Measurements from ENCODE around the gene KLHL29. TPM values are rescaled to one million over a fixed set of nuclear protein-coding genes. Genes with fewer than 3 reads are reported as not detected.

The KLHL29 gene
- total RNA-seq, 5 donors from 2014 or later (not counting 1 experiment from before 2014, with no cell fraction given) = 1.8 to 6.6 (median 2.5) TPM

DNA sequence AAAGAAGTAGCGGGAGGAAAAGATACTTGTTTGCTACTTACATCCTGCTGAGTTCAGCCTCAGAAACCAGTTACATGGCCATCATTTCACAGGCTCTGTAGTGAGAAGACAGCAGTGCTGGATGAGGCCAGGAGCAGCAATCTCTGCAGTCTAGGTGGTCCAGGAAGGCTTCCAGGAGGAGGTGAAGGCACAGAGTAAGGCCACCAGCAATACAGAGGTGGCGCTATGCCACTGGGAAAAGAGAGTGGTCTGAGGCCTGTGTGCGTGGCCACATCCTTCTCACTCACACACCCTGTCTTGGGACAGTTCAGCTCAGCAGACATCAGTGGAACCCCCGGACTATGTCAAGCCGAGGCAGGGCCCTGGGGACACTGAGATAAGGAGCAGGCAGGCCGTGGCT lies 162.7 kb downstream of the KLHL29 start:
- Histone ChIP-seq H3K4me3 (ENCODE audit: control insufficient read depth in 1 of 2, extremely low read depth in 1 of 2, low read length in 1 of 2) (no peak overlapping the region), H3K27ac (ENCODE audit: low read length) (no peak overlapping the region), H3K36me3 (ENCODE audit: control insufficient read depth in 2 of 2, extremely low read depth in 1 of 2, insufficient read depth in 1 of 2, low read length in 1 of 2) (no peaks in the 10 kb centered on the region), H3K9me3 (no peaks in the 10 kb centered on the region), H3K4me1 (ENCODE audit: control insufficient read depth in 1 of 2, extremely low read depth in 1 of 2, insufficient read depth in 2 of 2, low read length in 2 of 2) (no peaks in the 10 kb centered on the region), H3K27me3 (replicated peaks in 1 of 2; ENCODE audit: control insufficient read depth in 2 of 2, extremely low read depth in 1 of 2, insufficient read depth in 2 of 2, low read length in 1 of 2) (peaks cover 0 to 3% of the 10 kb centered on the region in 2 experiments)
- H3K27me3 Mint-ChIP-seq = no peaks in the 10 kb centered on the region
- no peak overlapping the region for H3K4me3 Mint-ChIP-seq
- ChIA-PET CTCF (no interaction called here), POLR2A (no interaction called here)
- no peaks in the 10 kb centered on the region for H3K36me3 Mint-ChIP-seq
- ATAC-seq (replicated peaks in 1 of 4) = no peak
- WGBS (ENCODE audit: insufficient coverage) = 38% methylated on average over 2 of the region's 6 CpGs
- H3K27ac Mint-ChIP-seq = no peak overlapping the region
- no peak for DNase-seq
- peaks cover 0 to 9% (median 4%) of the 10 kb centered on the region in 3 donors for H3K4me1 Mint-ChIP-seq
- no peaks in the 10 kb centered on the region for H3K9me3 Mint-ChIP-seq

DNA sequence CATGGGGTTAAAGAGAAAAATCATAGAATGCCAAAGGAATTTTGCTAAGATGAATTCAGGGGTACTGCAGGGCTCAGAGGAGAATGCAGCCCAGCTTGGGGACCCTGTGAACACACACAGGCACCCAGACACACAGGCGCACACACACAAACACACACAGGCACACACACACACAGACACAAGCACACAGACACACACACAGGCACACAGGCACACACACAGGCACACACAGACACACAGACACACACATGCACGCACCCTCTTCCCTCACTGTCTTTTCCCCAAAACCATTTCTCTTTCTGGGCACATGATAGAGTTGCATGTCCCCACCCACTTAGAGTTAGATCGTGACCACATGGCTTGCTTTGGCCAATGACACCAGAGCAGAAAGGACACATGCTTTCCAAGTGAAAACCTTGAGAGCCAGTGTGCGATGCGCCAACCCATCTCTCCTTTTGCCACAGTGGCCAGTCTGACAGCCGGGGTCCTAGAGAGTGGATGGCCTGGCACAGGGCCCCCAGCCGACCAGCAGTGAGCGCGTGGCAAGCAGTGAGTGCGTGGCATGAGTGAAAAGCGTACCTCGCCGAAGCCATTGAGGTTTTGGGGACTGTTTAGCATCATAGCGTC lies 163.3 kb downstream of the KLHL29 start:
- H3K36me3 ChIP-seq (ENCODE audit: control insufficient read depth in 2 of 2, extremely low read depth in 1 of 2, insufficient read depth in 1 of 2, low read length in 1 of 2) = no peaks in the 10 kb centered on the region
- peaks cover 0 to 9% (median 4%) of the 10 kb centered on the region in 3 donors for H3K4me1 Mint-ChIP-seq
- H3K36me3 Mint-ChIP-seq = no peaks in the 10 kb centered on the region
- H3K9me3 Mint-ChIP-seq = no peaks in the 10 kb centered on the region
- H3K4me3 ChIP-seq (ENCODE audit: control insufficient read depth in 1 of 2, extremely low read depth in 1 of 2, low read length in 1 of 2) = no peak overlapping the region
- H3K4me3 Mint-ChIP-seq = no peak overlapping the region
- no peak overlapping the region for H3K27ac Mint-ChIP-seq
- CTCF ChIA-PET = no interaction called here
- no peaks in the 10 kb centered on the region for H3K4me1 ChIP-seq (ENCODE audit: control insufficient read depth in 1 of 2, extremely low read depth in 1 of 2, insufficient read depth in 2 of 2, low read length in 2 of 2)
- H3K27ac ChIP-seq (ENCODE audit: low read length) = no peak overlapping the region
- H3K9me3 ChIP-seq = no peaks in the 10 kb centered on the region
- H3K27me3 ChIP-seq (replicated peaks in 1 of 2; ENCODE audit: control insufficient read depth in 2 of 2, extremely low read depth in 1 of 2, insufficient read depth in 2 of 2, low read length in 1 of 2) = peaks cover 0 to 3% of the 10 kb centered on the region in 2 experiments
- POLR2A ChIA-PET = no interaction called here
- no peaks in the 10 kb centered on the region for H3K27me3 Mint-ChIP-seq
- ATAC-seq (replicated peaks in 1 of 4) (no peak), DNase-seq (no peak)
- 96% methylated on average over 14 of the region's 14 CpGs for WGBS (ENCODE audit: insufficient coverage)

GRCh38 chr2:23549051-23549450 lies 164.1 kb downstream of the KLHL29 start:
- Mint-ChIP-seq H3K4me3 (no peak overlapping the region), H3K36me3 (no peaks in the 10 kb centered on the region), H3K9me3 (no peaks in the 10 kb centered on the region), H3K4me1 (peaks cover 0 to 9% (median 4%) of the 10 kb centered on the region in 3 donors), H3K27ac (no peak overlapping the region), H3K27me3 (no peaks in the 10 kb centered on the region)
- Histone ChIP-seq H3K4me3 (ENCODE audit: control insufficient read depth in 1 of 2, extremely low read depth in 1 of 2, low read length in 1 of 2) (no peak overlapping the region), H3K36me3 (ENCODE audit: control insufficient read depth in 2 of 2, extremely low read depth in 1 of 2, insufficient read depth in 1 of 2, low read length in 1 of 2) (no peaks in the 10 kb centered on the region), H3K4me1 (ENCODE audit: control insufficient read depth in 1 of 2, extremely low read depth in 1 of 2, insufficient read depth in 2 of 2, low read length in 2 of 2) (no peaks in the 10 kb centered on the region), H3K27me3 (replicated peaks in 1 of 2; ENCODE audit: control insufficient read depth in 2 of 2, extremely low read depth in 1 of 2, insufficient read depth in 2 of 2, low read length in 1 of 2) (peaks cover 0 to 2% of the 10 kb centered on the region in 2 experiments), H3K9me3 (no peaks in the 10 kb centered on the region), H3K27ac (ENCODE audit: low read length) (no peak overlapping the region)
- ChIA-PET CTCF (no interaction called here), POLR2A (no interaction called here)
- WGBS (ENCODE audit: insufficient coverage) = 94% methylated on average over 3 of the region's 7 CpGs
- DNase-seq (no peak), ATAC-seq (replicated peaks in 1 of 4) (no peak)

DNA sequence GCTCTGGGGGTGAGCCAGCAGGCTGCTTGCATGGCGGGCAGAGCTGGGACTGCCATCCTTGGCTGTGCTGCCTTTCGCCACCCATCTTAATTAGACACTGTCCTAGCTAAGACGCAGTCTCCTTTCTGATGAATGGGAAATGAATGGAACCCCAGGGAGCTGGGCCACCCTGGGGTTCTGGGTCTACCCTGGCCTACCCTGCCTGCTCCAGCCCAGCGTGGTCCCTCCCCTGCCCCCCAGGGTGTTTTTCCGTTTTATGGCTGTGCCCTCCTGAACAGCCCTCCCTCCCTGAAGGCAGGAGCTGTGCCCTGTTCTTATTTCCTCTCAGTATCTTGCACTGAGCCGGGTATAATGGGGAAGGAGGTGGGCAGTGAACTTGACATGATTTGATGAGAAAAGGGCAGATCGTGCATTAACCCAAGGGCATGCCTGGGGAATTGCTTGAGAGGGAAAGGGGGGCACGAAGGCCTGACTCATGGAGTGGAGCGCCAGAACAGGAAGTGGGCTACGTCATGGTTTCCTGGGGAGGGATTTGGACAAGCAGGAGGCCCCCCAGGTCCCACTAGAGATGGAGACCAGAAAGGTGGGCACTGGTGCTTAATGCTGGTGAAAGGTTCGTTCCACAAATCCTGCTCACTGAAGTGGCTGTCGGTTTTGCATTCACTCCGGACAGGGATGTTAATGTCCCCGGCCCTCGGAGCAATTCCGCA lies 165.0 kb downstream of the KLHL29 start:
- Mint-ChIP-seq H3K9me3 (no peaks in the 10 kb centered on the region), H3K4me3 (no peak overlapping the region), H3K27ac (no peak overlapping the region), H3K4me1 (peaks cover 0 to 9% (median 4%) of the 10 kb centered on the region in 3 donors), H3K36me3 (no peaks in the 10 kb centered on the region), H3K27me3 (no peaks in the 10 kb centered on the region)
- DNase-seq (no peak), ATAC-seq (replicated peaks in 1 of 4) (no peak)
- ChIA-PET POLR2A (no interaction called here), CTCF (no interaction called here)
- Histone ChIP-seq H3K36me3 (ENCODE audit: control insufficient read depth in 2 of 2, extremely low read depth in 1 of 2, insufficient read depth in 1 of 2, low read length in 1 of 2) (no peaks in the 10 kb centered on the region), H3K4me3 (ENCODE audit: control insufficient read depth in 1 of 2, extremely low read depth in 1 of 2, low read length in 1 of 2) (no peak overlapping the region), H3K9me3 (no peaks in the 10 kb centered on the region), H3K4me1 (ENCODE audit: control insufficient read depth in 1 of 2, extremely low read depth in 1 of 2, insufficient read depth in 2 of 2, low read length in 2 of 2) (no peaks in the 10 kb centered on the region), H3K27ac (ENCODE audit: low read length) (no peak overlapping the region), H3K27me3 (replicated peaks in 1 of 2; ENCODE audit: control insufficient read depth in 2 of 2, extremely low read depth in 1 of 2, insufficient read depth in 2 of 2, low read length in 1 of 2) (peaks cover 0 to 6% of the 10 kb centered on the region in 2 experiments)
- 66% methylated on average over 12 of the region's 16 CpGs for WGBS (ENCODE audit: insufficient coverage)

DNA sequence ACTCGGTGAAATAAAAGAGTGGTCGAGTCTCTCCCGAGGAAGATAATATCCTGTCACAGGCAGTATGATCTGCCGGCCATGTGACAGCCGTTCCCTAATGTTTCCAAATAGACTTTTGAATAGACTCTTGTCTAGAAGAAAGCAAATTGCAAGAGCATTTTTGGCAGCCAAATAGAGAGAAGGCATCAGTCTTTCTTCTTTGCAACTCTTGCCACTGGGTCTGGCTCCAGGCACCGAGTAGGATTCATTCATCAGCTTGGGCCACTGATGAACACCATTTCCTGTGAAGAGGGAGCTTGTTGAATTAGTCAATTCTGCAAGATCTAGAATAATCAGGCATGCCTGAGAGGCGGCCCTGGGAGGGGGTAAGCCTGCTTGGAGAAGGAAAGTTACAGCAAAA lies 165.6 kb downstream of the KLHL29 start:
- no peak overlapping the region for H3K27ac ChIP-seq (ENCODE audit: low read length)
- WGBS (ENCODE audit: insufficient coverage) = 57% methylated on average over 4 of the region's 7 CpGs

DNA sequence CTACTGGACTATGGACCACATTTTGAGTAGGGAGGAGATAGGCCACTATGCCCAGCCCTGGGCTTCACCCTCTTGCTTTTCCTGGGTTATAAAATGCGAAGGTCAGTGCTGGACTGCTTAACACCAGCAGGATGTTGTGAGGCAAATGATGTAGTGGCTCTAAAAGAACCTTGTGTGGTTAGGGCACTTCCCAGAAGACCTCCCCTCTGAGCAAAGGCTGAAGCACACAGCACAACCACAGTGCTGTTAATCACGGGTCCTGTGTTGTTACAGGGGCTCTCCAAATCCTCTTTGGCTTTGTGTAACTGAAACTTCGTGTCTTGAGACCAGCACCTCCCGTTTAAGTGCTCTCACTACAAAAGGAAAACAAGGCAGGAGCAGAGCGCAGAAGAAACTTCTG lies 166.9 kb downstream of the KLHL29 start:
- ChIA-PET CTCF (no interaction called here), POLR2A (interaction anchor here in 1 of 2 donors (0.6 kb wide), 1 partner anchor 1328 kb away, joined by 3 read pairs; no protein-coding TSS in a partner anchor)
- H3K4me1 Mint-ChIP-seq = peaks cover 0 to 5% (median 4%) of the 10 kb centered on the region in 3 donors
- ATAC-seq (replicated peaks in 1 of 4) (no peak), DNase-seq (no peak)
- Histone ChIP-seq H3K36me3 (ENCODE audit: control insufficient read depth in 2 of 2, extremely low read depth in 1 of 2, insufficient read depth in 1 of 2, low read length in 1 of 2) (no peaks in the 10 kb centered on the region), H3K4me1 (ENCODE audit: control insufficient read depth in 1 of 2, extremely low read depth in 1 of 2, insufficient read depth in 2 of 2, low read length in 2 of 2) (no peaks in the 10 kb centered on the region), H3K27ac (ENCODE audit: low read length) (no peak overlapping the region), H3K9me3 (no peaks in the 10 kb centered on the region), H3K4me3 (ENCODE audit: control insufficient read depth in 1 of 2, extremely low read depth in 1 of 2, low read length in 1 of 2) (no peak overlapping the region), H3K27me3 (replicated peaks in 1 of 2; ENCODE audit: control insufficient read depth in 2 of 2, extremely low read depth in 1 of 2, insufficient read depth in 2 of 2, low read length in 1 of 2) (peaks cover 0 to 8% of the 10 kb centered on the region in 2 experiments)
- no peaks in the 10 kb centered on the region for H3K36me3 Mint-ChIP-seq
- H3K4me3 Mint-ChIP-seq = no peak overlapping the region
- no CpG with 5 or more reads among the region's 5 CpGs for WGBS (ENCODE audit: insufficient coverage)
- no peaks in the 10 kb centered on the region for H3K27me3 Mint-ChIP-seq
- H3K9me3 Mint-ChIP-seq = no peaks in the 10 kb centered on the region
- no peak overlapping the region for H3K27ac Mint-ChIP-seq

More for the DNA sequence above, 165.6 kb downstream of the KLHL29 start:
- Histone ChIP-seq H3K9me3 (no peaks in the 10 kb centered on the region), H3K4me3 (ENCODE audit: control insufficient read depth in 1 of 2, extremely low read depth in 1 of 2, low read length in 1 of 2) (no peak overlapping the region), H3K27me3 (replicated peaks in 1 of 2; ENCODE audit: control insufficient read depth in 2 of 2, extremely low read depth in 1 of 2, insufficient read depth in 2 of 2, low read length in 1 of 2) (peaks cover 0 to 7% of the 10 kb centered on the region in 2 experiments), H3K4me1 (ENCODE audit: control insufficient read depth in 1 of 2, extremely low read depth in 1 of 2, insufficient read depth in 2 of 2, low read length in 2 of 2) (no peaks in the 10 kb centered on the region), H3K36me3 (ENCODE audit: control insufficient read depth in 2 of 2, extremely low read depth in 1 of 2, insufficient read depth in 1 of 2, low read length in 1 of 2) (no peaks in the 10 kb centered on the region)
- ChIA-PET POLR2A (no interaction called here), CTCF (interaction anchor here in 1 of 2 donors (0.5 kb wide), 1 partner anchor 10 kb away, joined by 5 read pairs; no protein-coding TSS in a partner anchor)
- Mint-ChIP-seq H3K4me1 (peaks cover 0 to 9% (median 4%) of the 10 kb centered on the region in 3 donors), H3K9me3 (no peaks in the 10 kb centered on the region), H3K27ac (no peak overlapping the region), H3K27me3 (no peaks in the 10 kb centered on the region), H3K36me3 (no peaks in the 10 kb centered on the region), H3K4me3 (no peak overlapping the region)
- DNase-seq = no peak
- no peak for ATAC-seq (replicated peaks in 1 of 4)
